Testis (tissue), 2 donors: ENCODE data around the gene DCAF5.

Experiments
- CTCF ChIP-seq, 3 experiments: fragments of 450-650 bp in 2 of 3; fragments of 200-600 bp in 1 of 3; sonication (generic) in 1 of 3; IDR thresholded peaks; one replicate each; pipeline ENCODE4 v1.5.1; 2016 to 2019; ENCODE audit warnings: antibody characterized with exemption in 3 of 3, mild to moderate bottlenecking in 2 of 3, moderate library complexity in 1 of 3
- POLR2A ChIP-seq: fragments of 450-650 bp; IDR thresholded peaks from one replicate; pipeline ENCODE4 v1.6.1; 2017; ENCODE audit warnings: antibody characterized with exemption, mild to moderate bottlenecking, moderate library complexity

- TF ChIP-seq CTCF (IDR thresholded peaks at IDR 0.05) (no peak), POLR2A (no peak)
Observed at GRCh38 chr14:69049675-69050074, 103.2 kb downstream of the DCAF5 start.
